ENCODE results near the gene STXBP6. TPM values are rescaled to one million over a fixed set of nuclear protein-coding genes. Genes with fewer than 3 reads are reported as not detected.

The STXBP6 gene
- total and polyA plus RNA-seq, 10 of the 15 experiments (the other 5 are each of a cell fraction or from before 2014, with no cell fraction given), result 1.2 to 47.3 (median 1.9) TPM

DNA sequence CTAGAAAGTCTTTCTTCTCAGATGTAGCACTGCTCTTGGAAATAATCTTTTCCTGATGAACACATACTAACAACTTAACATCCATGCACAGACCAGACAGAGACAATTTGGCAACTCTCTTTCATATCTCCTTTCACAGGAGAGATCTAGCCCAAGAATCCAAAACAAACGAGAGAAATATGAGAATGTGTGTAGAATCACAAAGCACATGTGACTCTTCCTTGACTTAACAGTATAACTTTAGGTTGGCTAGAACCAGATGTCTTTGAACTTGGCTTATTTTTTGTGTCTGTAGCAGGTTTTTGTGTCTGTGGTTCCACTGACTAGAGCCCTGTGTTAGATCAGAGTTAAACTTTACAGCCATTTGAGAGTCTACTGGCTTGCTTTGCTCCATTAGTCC, 114.2 kb downstream of the STXBP6 start (continued):
- TF ChIP-seq KDM1A (IDR thresholded peaks at IDR 0.05; ENCODE audit: borderline replicate concordance), result no peak
- no peak for TF ChIP-seq JUND (IDR thresholded peaks at IDR 0.05; ENCODE audit: low read depth, low read length)
- no peak for TF ChIP-seq STAT1 (conservative IDR thresholded peaks at IDR 0.05)
- TF ChIP-seq, protein P1, sequence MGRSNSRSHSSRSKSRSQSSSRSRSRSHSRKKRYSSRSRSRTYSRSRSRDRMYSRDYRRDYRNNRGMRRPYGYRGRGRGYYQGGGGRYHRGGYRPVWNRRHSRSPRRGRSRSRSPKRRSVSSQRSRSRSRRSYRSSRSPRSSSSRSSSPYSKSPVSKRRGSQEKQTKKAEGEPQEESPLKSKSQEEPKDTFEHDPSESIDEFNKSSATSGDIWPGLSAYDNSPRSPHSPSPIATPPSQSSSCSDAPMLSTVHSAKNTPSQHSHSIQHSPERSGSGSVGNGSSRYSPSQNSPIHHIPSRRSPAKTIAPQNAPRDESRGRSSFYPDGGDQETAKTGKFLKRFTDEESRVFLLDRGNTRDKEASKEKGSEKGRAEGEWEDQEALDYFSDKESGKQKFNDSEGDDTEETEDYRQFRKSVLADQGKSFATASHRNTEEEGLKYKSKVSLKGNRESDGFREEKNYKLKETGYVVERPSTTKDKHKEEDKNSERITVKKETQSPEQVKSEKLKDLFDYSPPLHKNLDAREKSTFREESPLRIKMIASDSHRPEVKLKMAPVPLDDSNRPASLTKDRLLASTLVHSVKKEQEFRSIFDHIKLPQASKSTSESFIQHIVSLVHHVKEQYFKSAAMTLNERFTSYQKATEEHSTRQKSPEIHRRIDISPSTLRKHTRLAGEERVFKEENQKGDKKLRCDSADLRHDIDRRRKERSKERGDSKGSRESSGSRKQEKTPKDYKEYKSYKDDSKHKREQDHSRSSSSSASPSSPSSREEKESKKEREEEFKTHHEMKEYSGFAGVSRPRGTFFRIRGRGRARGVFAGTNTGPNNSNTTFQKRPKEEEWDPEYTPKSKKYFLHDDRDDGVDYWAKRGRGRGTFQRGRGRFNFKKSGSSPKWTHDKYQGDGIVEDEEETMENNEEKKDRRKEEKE (IDR thresholded peaks at IDR 0.05), result no peak
- TF ChIP-seq TCF7 (IDR thresholded peaks at IDR 0.05; ENCODE audit: borderline replicate concordance), result no peak

DNA sequence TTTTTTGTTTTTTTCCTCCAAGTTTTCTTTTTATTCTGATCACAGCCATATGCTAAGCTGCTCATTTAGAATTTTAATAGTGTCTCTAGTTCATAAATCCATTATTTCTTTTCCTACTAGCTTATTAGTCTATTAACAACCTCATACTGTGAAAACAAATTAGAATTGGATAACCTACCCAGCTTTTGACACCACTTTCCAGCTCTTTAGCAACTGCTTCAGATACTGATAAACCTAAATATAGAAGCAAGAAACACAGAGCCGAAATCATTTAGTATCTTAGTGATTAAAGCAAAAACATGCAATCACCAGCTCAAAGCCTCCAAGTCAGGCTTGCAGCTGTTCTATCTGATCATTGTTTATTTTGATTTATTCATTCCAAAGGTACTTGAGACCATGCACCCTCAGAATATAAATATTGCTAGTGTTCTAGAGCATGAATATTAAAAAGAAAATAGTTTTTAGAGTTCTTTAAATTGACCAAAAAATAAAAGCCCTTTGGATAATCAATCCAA, 121.5 kb downstream of the STXBP6 start:
- Histone ChIP-seq H3K27me3 (replicated peaks in 1 of 2; ENCODE audit: control insufficient read depth in 2 of 2, insufficient read depth in 2 of 2, low read length in 1 of 2) (no peaks in the 10 kb centered on the region), H3K9ac (ENCODE audit: control insufficient read depth, insufficient read depth, low read length) (no peak overlapping the region), H2AFZ (ENCODE audit: control insufficient read depth, low read depth, low read length) (no peak overlapping the region), H3K9me3 (replicated peaks; ENCODE audit: control insufficient read depth, insufficient read depth, low read length) (no peaks in the 10 kb centered on the region), H3K79me2 (ENCODE audit: control insufficient read depth, insufficient read depth, low read length) (no peaks in the 10 kb centered on the region), H3K4me2 (ENCODE audit: control insufficient read depth, insufficient read depth) (no peak overlapping the region), H3K36me3 (ENCODE audit: control insufficient read depth in 2 of 2, insufficient read depth in 2 of 2, low read length in 1 of 2) (no peaks in the 10 kb centered on the region; a peak in 1 of 4 replicates), H3K4me1 (ENCODE audit: control insufficient read depth, insufficient read depth, low read length) (no peaks in the 10 kb centered on the region), H3K4me3 (no peak overlapping the region), H3K27ac (ENCODE audit: control insufficient read depth, insufficient read depth) (no peak overlapping the region), H4K20me1 (ENCODE audit: control insufficient read depth, insufficient read depth) (no peaks in the 10 kb centered on the region)
- SMC1A ChIA-PET (ENCODE audit: uncharacterized antibody, unreplicated experiment), result interaction anchor here (0.6 to 7.3 kb wide), 16 partner anchors 11 to 204 kb away, joined by 3 to 61 read pairs (median 4); no protein-coding TSS in a partner anchor
- FAIRE-seq, result no peak
- in situ Hi-C loops (cut with MboI) (no loop called here), intact Hi-C loops (cut with micrococcal nuclease; ENCODE audit: unreplicated experiment) (no loop called here)
- no peak for ATAC-seq
- no peak for TF ChIP-seq NR2C1 (IDR thresholded peaks at IDR 0.05)
- no peak for TF ChIP-seq HDGF (IDR thresholded peaks at IDR 0.05)
- no peak for TF ChIP-seq CBFB (IDR thresholded peaks at IDR 0.05; ENCODE audit: low read depth)
- TF ChIP-seq RCOR1 (conservative IDR thresholded peaks at IDR 0.05; ENCODE audit: low read depth, low read length), result no peak
- no peak for TF ChIP-seq SUPT20H (IDR thresholded peaks at IDR 0.05; ENCODE audit: borderline replicate concordance, control insufficient read depth, low read depth, low read length)
- 35% methylated on average over 1 of the region's 1 CpG for WGBS (ENCODE audit: insufficient coverage, insufficient replicate concordance, low lambda C conversion rate, missing lambda C conversion rate)
- POLR2A ChIA-PET, result interaction anchor here (1.6 to 2.0 kb wide), 2 partner anchors 11 to 12 kb away, joined by 6 to 8 read pairs; no protein-coding TSS in a partner anchor
- RAD21 ChIA-PET (ENCODE audit: unreplicated experiment), result interaction anchor here (1.0 to 4.2 kb wide), 8 partner anchors 14 to 122 kb away, joined by 3 to 13 read pairs (median 4); no protein-coding TSS in a partner anchor
- CTCF ChIA-PET, result interaction anchor here (1.1 to 6.9 kb wide), 3 partner anchors 11 to 13 kb away, joined by 3 to 37 read pairs (median 5); no protein-coding TSS in a partner anchor
- DNase-seq (ENCODE audit: low read depth, low spot score), result no peak
- no TSS peak for BruUV-seq (replicated peaks)
